Limb (tissue), 2 donors: ENCODE data around the gene XYLT1.

Source experiments
- DNase-seq, 2 donors: peaks; one replicate each; pipeline ENCODE4 v3.0.0-alpha.2; 2016; ENCODE audit errors: extremely low spot score in 2 of 2

The XYLT1 gene

GRCh38 chr16:17460890-17461289 is 9.9 kb downstream of the XYLT1 start:
- DNase-seq = no peak

GRCh38 chr16:17459903-17460521 is 10.7 kb downstream of the XYLT1 start:
- no peak for DNase-seq

GRCh38 chr16:17457997-17458396 is 12.8 kb downstream of the XYLT1 start:
- DNase-seq = no peak

- DNase-seq = no peak
Observed at GRCh38 chr16:17457513-17457912, 13.2 kb downstream of the XYLT1 start.

- no peak for DNase-seq
Observed at GRCh38 chr16:17454162-17454730, 16.5 kb downstream of the XYLT1 start.

GRCh38 chr16:17453364-17454038 is 17.3 kb downstream of the XYLT1 start:
- no peak for DNase-seq

- no peak for DNase-seq
Observed at GRCh38 chr16:17452922-17453321, 17.8 kb downstream of the XYLT1 start.

GRCh38 chr16:17451843-17452242 is 18.9 kb downstream of the XYLT1 start:
- DNase-seq = no peak

- DNase-seq = no peak
Observed at GRCh38 chr16:17450291-17450690, 20.5 kb downstream of the XYLT1 start.

- peak; percentile 38 to 58 for DNase-seq
Observed at GRCh38 chr16:17448640-17449638, 21.8 kb downstream of the XYLT1 start.

GRCh38 chr16:17447101-17447569 is 23.6 kb downstream of the XYLT1 start:
- no peak for DNase-seq

GRCh38 chr16:17446661-17447060 is 24.1 kb downstream of the XYLT1 start:
- no peak for DNase-seq

GRCh38 chr16:17445421-17445820 is 25.3 kb downstream of the XYLT1 start:
- no peak for DNase-seq

GRCh38 chr16:17444658-17445057 is 26.1 kb downstream of the XYLT1 start:
- no peak for DNase-seq

GRCh38 chr16:17440131-17440530 is 30.6 kb downstream of the XYLT1 start:
- no peak for DNase-seq

GRCh38 chr16:17439580-17439979 is 31.2 kb downstream of the XYLT1 start:
- DNase-seq = no peak

GRCh38 chr16:17437981-17438380 is 32.8 kb downstream of the XYLT1 start:
- no peak for DNase-seq

GRCh38 chr16:17437127-17437720 is 33.5 kb downstream of the XYLT1 start:
- DNase-seq = no peak

GRCh38 chr16:17435318-17435717 is 35.4 kb downstream of the XYLT1 start:
- no peak for DNase-seq

- DNase-seq = no peak
Observed at GRCh38 chr16:17433577-17434451, 36.9 kb downstream of the XYLT1 start.
